MCF 10A (cell line): ENCODE data around the gene RESF1. TPM values are rescaled to one million over a fixed set of nuclear protein-coding genes. Genes with fewer than 3 reads are reported as not detected.

Experiments
- BruUV-seq: library from RNA; stranded (reverse); fragments of 400-500 nt; replicated peaks from 2 replicates; lab custom pipeline; 2021; lab: Mats Ljungman, UMichigan
- CTCF ChIA-PET: fragments of 300-600 bp; sonication (Branson Sonifier 250); formaldehyde crosslinking; extraction: SDS; loops from one replicate; lab custom pipeline; 2021; ENCODE audit warnings: antibody characterized with exemption, inconsistent platforms; lab: Yijun Ruan, JAX
- POLR2A ChIA-PET: fragments of 300-600, 350-650 bp; sonication (Branson Sonifier 250); formaldehyde crosslinking; extraction: SDS; loops from one replicate; lab custom pipeline; 2020; ENCODE audit warnings: antibody characterized with exemption, inconsistent platforms; lab: Yijun Ruan, JAX
- DNase-seq: peaks from one replicate; pipeline ENCODE4 v3.0.0-alpha.2; 2018; ENCODE audit not compliant: unreplicated experiment
- H3K27ac Mint-ChIP-seq: one replicate; pipeline ENCODE4 v1.8.0; 2022; ENCODE audit warnings: mild to moderate bottlenecking, low read depth, mixed read lengths; ENCODE audit not compliant: unreplicated experiment
- H3K27me3 Mint-ChIP-seq: one replicate; pipeline ENCODE4 v1.8.0; 2022; ENCODE audit warnings: mixed read lengths; ENCODE audit not compliant: insufficient read depth, unreplicated experiment
- H3K36me3 Mint-ChIP-seq: one replicate; pipeline ENCODE4 v1.8.0; 2022; ENCODE audit warnings: mild to moderate bottlenecking, moderate library complexity, mixed read lengths; ENCODE audit not compliant: insufficient read depth, unreplicated experiment
- H3K4me1 Mint-ChIP-seq: one replicate; pipeline ENCODE4 v1.8.0; 2022; ENCODE audit warnings: mixed read lengths; ENCODE audit not compliant: insufficient read depth, unreplicated experiment
- H3K4me3 Mint-ChIP-seq: one replicate; pipeline ENCODE4 v1.8.0; 2022; ENCODE audit warnings: mild to moderate bottlenecking, moderate library complexity, mixed read lengths; ENCODE audit not compliant: unreplicated experiment
- H3K9me3 Mint-ChIP-seq: one replicate; pipeline ENCODE4 v1.8.0; 2022; ENCODE audit warnings: mixed read lengths; ENCODE audit not compliant: unreplicated experiment
- intact Hi-C: fragments of 100-400 bp; cut with micrococcal nuclease; formaldehyde crosslinking; loops from 2 replicates; pipeline ENCODE4 v1.14.1; 2022
- total RNA-seq: library from RNA; stranded (reverse); gene quantifications from 2 replicates; pipeline ENCODE4 v1.2.3, GENCODE V29; 2022
- TF ChIP-seq, protein P1 (sequence below): fragments of 200-600 bp; IDR thresholded peaks from one replicate; pipeline ENCODE4 v1.8.0; 2022; ENCODE audit warnings: antibody characterized with exemption, mild to moderate bottlenecking; ENCODE audit not compliant: unreplicated experiment

RESF1 gene
- total RNA-seq, 1 experiment from 2014 or later: 14.7 TPM

DNA sequence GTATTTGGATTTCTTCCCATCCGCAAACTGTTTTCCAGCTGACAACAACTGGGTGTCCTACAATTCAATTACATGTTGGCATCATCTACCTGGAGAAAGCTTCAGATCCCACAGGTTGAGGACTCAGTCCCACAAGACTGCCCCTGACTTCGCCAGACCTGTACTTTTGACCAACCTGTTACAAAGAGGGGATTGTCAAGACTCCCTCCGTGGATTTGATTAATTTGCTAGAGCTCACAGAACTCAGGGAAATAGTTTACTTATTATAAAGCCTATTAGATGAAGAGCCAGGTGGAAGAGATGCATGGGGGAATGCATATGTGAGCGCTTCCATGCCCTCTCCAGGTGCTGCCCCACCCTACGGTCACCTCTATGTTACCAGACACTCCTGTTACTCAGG lies 14.6 kb downstream of the RESF1 start:
- intact Hi-C loops: no loop called here
- Mint-ChIP-seq H3K36me3 (peaks cover 42% of the 10 kb centered on the region), H3K9me3 (peaks cover 12% of the 10 kb centered on the region), H3K27me3 (no peaks in the 10 kb centered on the region), H3K4me3 (no peak overlapping the region), H3K4me1 (no peaks in the 10 kb centered on the region), H3K27ac (no peak overlapping the region)
- TF ChIP-seq, protein P1, sequence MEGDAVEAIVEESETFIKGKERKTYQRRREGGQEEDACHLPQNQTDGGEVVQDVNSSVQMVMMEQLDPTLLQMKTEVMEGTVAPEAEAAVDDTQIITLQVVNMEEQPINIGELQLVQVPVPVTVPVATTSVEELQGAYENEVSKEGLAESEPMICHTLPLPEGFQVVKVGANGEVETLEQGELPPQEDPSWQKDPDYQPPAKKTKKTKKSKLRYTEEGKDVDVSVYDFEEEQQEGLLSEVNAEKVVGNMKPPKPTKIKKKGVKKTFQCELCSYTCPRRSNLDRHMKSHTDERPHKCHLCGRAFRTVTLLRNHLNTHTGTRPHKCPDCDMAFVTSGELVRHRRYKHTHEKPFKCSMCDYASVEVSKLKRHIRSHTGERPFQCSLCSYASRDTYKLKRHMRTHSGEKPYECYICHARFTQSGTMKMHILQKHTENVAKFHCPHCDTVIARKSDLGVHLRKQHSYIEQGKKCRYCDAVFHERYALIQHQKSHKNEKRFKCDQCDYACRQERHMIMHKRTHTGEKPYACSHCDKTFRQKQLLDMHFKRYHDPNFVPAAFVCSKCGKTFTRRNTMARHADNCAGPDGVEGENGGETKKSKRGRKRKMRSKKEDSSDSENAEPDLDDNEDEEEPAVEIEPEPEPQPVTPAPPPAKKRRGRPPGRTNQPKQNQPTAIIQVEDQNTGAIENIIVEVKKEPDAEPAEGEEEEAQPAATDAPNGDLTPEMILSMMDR: no peak
- ChIA-PET CTCF (no interaction called here), POLR2A (interaction anchor here (1.4 kb wide), 1 partner anchor 13 kb away, joined by 6 read pairs; no protein-coding TSS in a partner anchor)
- DNase-seq: no peak
- no TSS peak for BruUV-seq

DNA sequence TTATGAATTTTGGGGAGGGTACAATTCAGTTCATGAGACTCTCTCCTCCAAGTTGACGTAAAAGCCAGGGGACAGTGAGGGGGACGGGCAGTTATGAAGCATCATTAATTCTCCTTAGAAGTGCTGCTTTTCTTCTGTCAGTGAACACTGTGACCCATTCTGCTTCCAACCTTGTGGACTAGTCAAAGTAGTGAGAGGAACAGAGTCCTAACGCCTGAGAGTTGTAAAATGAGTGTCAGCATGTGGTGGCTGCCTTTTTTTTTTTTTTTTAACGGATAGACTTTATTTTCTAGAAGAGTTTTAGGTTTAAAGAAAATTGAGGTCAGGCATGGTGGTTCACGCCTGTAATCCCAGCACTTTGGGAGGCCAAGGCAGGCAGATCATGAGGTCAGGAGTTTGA lies 15.5 kb downstream of the RESF1 start:
- H3K9me3 Mint-ChIP-seq: peaks cover 12% of the 10 kb centered on the region
- TF ChIP-seq, protein P1: no peak
- intact Hi-C loops: no loop called here
- peaks cover 50% of the 10 kb centered on the region for H3K36me3 Mint-ChIP-seq
- no peak for DNase-seq
- CTCF ChIA-PET: interaction anchor here (0.6 to 0.7 kb wide), 2 partner anchors 13 to 244 kb away, joined by 3 to 4 read pairs; no protein-coding TSS in a partner anchor
- no peaks in the 10 kb centered on the region for H3K27me3 Mint-ChIP-seq
- no peak overlapping the region for H3K27ac Mint-ChIP-seq
- H3K4me3 Mint-ChIP-seq: no peak overlapping the region
- POLR2A ChIA-PET: interaction anchor here (1.4 kb wide), 1 partner anchor 14 kb away, joined by 6 read pairs; no protein-coding TSS in a partner anchor
- no TSS peak for BruUV-seq
- H3K4me1 Mint-ChIP-seq: no peaks in the 10 kb centered on the region

DNA sequence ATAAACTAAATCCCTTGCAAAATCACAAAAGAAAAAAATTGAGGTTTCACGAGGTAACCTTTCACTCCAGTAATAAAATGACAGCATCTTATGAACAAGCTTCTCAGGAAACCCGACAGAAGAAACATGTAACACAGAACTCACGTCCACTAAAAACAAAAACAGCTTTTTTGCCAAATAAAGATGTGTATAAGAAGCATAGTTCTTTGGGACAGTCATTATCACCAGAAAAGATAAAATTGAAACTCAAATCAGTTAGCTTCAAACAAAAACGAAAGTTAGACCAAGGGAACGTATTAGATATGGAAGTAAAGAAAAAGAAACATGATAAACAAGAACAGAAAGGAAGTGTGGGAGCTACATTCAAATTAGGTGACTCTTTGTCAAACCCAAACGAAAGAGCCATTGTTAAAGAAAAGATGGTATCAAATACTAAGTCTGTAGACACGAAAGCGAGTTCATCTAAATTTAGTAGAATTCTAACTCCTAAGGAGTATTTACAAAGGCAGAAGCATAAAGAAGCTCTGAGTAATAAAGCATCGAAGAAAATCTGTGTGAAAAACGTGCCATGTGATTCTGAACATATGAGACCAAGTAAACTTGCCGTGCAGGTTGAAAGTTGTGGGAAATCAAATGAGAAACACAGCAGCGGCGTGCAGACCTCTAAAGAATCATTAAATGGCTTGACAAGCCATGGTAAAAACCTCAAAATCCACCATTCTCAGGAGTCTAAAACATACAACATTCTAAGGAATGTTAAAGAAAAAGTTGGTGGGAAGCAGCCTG lies 25.8 kb downstream of the RESF1 start:
- Mint-ChIP-seq H3K9me3 (peaks cover 9% of the 10 kb centered on the region), H3K27me3 (no peaks in the 10 kb centered on the region), H3K4me1 (peaks cover 6% of the 10 kb centered on the region), H3K27ac (no peak overlapping the region), H3K4me3 (no peak overlapping the region), H3K36me3 (peaks cover 38% of the 10 kb centered on the region)
- no peak for DNase-seq
- CTCF ChIA-PET: interaction anchor here (1.5 kb wide), 1 partner anchor 25 kb away, joined by 6 read pairs; the partner anchor contains the start of gene RESF1
- BruUV-seq: no TSS peak
- TF ChIP-seq, protein P1: no peak
- POLR2A ChIA-PET: interaction anchor here (0.6 to 1.0 kb wide), 4 partner anchors 15 to 371 kb away, joined by 3 read pairs; partner anchors contain the start of gene RESF1
- intact Hi-C loops: no loop called here

DNA sequence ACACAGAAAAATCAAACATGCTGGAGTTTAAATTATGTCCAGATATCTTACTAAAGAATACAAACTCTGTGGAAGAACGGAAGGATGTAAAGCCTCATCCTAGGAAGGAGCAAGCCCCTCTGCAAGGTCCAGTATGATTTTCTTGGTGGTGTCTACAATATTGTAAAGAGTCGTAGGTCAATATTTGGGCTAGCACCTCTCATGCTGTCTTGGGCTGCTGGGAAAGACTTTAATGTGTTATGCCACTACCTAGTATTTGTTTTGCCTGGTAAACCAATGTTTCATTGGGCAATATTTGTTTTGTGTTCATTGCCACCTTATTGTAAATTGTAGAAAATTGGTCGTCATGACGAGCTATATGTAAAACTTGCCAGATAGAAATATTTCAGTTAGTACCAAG lies 26.6 kb downstream of the RESF1 start:
- BruUV-seq: no TSS peak
- TF ChIP-seq, protein P1: no peak
- H3K9me3 Mint-ChIP-seq: peaks cover 9% of the 10 kb centered on the region
- no peak for DNase-seq
- H3K27me3 Mint-ChIP-seq: no peaks in the 10 kb centered on the region
- H3K36me3 Mint-ChIP-seq: peaks cover 34% of the 10 kb centered on the region
- POLR2A ChIA-PET: interaction anchor here (1.3 kb wide), 1 partner anchor 26 kb away, joined by 3 read pairs; the partner anchor contains the start of gene RESF1
- CTCF ChIA-PET: interaction anchor here (1.5 kb wide), 1 partner anchor 26 kb away, joined by 6 read pairs; the partner anchor contains the start of gene RESF1
- no peak overlapping the region for H3K4me3 Mint-ChIP-seq
- peaks cover 10% of the 10 kb centered on the region for H3K4me1 Mint-ChIP-seq
- no peak overlapping the region for H3K27ac Mint-ChIP-seq
- intact Hi-C loops: no loop called here
